ENCODE measurements around the gene METTL15. TPM values are rescaled to one million over a fixed set of nuclear protein-coding genes. Genes with fewer than 3 reads are reported as not detected.
A peak's percentile ranks its signal among the peaks of the same experiment; 100 is the strongest.

The METTL15 gene
- total RNA-seq, 1 donor from 2014 or later: 16.7 TPM

- peak overlapping the region; percentile 60 for H3K4me3 Mint-ChIP-seq (ENCODE audit: low read depth)
- H3K4me1 Mint-ChIP-seq (ENCODE audit: low read depth): peaks cover 44% of the 10 kb centered on the region
- H3K9me3 Mint-ChIP-seq (ENCODE audit: low read depth): no peaks in the 10 kb centered on the region
- H3K27me3 Mint-ChIP-seq: no peaks in the 10 kb centered on the region
- H3K36me3 Mint-ChIP-seq (ENCODE audit: insufficient read depth): no peaks in the 10 kb centered on the region
- no peak overlapping the region for H3K27ac Mint-ChIP-seq
- no peak for TF ChIP-seq CTCF (IDR thresholded peaks at IDR 0.05; ENCODE audit: unreplicated experiment)
- DNase-seq (ENCODE audit: low spot score, unreplicated experiment): no peak
These were observed 2.3 kb upstream of the METTL15 start for GRCh38 chr11:28105869-28106268.

GRCh38 chr11:28106353-28107043 lies 1.7 kb upstream of the METTL15 start:
- Mint-ChIP-seq H3K27me3 (no peaks in the 10 kb centered on the region), H3K4me3 (ENCODE audit: low read depth) (peak overlapping the region; percentile 60), H3K27ac (peak overlapping the region; percentile 31), H3K9me3 (ENCODE audit: low read depth) (no peaks in the 10 kb centered on the region), H3K4me1 (ENCODE audit: low read depth) (peaks cover 45% of the 10 kb centered on the region), H3K36me3 (ENCODE audit: insufficient read depth) (no peaks in the 10 kb centered on the region)
- no peak for DNase-seq (ENCODE audit: low spot score, unreplicated experiment)
- TF ChIP-seq CTCF (IDR thresholded peaks at IDR 0.05; ENCODE audit: unreplicated experiment): no peak

GRCh38 chr11:28107191-28107749 lies 918 bp upstream of the METTL15 start:
- DNase-seq (ENCODE audit: low spot score, unreplicated experiment): no peak
- Mint-ChIP-seq H3K27me3 (no peaks in the 10 kb centered on the region), H3K36me3 (ENCODE audit: insufficient read depth) (no peaks in the 10 kb centered on the region), H3K4me3 (ENCODE audit: low read depth) (peak overlapping the region; percentile 98), H3K4me1 (ENCODE audit: low read depth) (peaks cover 39% of the 10 kb centered on the region), H3K27ac (peak overlapping the region; percentile 99), H3K9me3 (ENCODE audit: low read depth) (no peaks in the 10 kb centered on the region)
- TF ChIP-seq CTCF (IDR thresholded peaks at IDR 0.05; ENCODE audit: unreplicated experiment): no peak

GRCh38 chr11:28108958-28109357 lies 770 bp downstream of the METTL15 start:
- DNase-seq (ENCODE audit: low spot score, unreplicated experiment): no peak
- TF ChIP-seq CTCF (IDR thresholded peaks at IDR 0.05; ENCODE audit: unreplicated experiment): no peak
- Mint-ChIP-seq H3K9me3 (ENCODE audit: low read depth) (no peaks in the 10 kb centered on the region), H3K36me3 (ENCODE audit: insufficient read depth) (peaks cover 2% of the 10 kb centered on the region), H3K27ac (peak overlapping the region; percentile 99), H3K4me3 (ENCODE audit: low read depth) (peak overlapping the region; percentile 98), H3K27me3 (no peaks in the 10 kb centered on the region), H3K4me1 (ENCODE audit: low read depth) (peaks cover 34% of the 10 kb centered on the region)

- Mint-ChIP-seq H3K9me3 (ENCODE audit: low read depth) (no peaks in the 10 kb centered on the region), H3K4me1 (ENCODE audit: low read depth) (peaks cover 31% of the 10 kb centered on the region)
These were observed 2.1 kb downstream of the METTL15 start for GRCh38 chr11:28110108-28110820.

More at GRCh38 chr11:28110108-28110820, 2.1 kb downstream of the METTL15 start:
- peak; percentile 30 for DNase-seq (ENCODE audit: low spot score, unreplicated experiment)
- no peaks in the 10 kb centered on the region for H3K27me3 Mint-ChIP-seq
- TF ChIP-seq CTCF (IDR thresholded peaks at IDR 0.05; ENCODE audit: unreplicated experiment): no peak
- peak overlapping the region; percentile 98 for H3K4me3 Mint-ChIP-seq (ENCODE audit: low read depth)
- peak overlapping the region; percentile 95 for H3K27ac Mint-ChIP-seq
- peaks cover 6% of the 10 kb centered on the region for H3K36me3 Mint-ChIP-seq (ENCODE audit: insufficient read depth)
